Stimulated activated CD4-positive, alpha-beta T cell treated with anti-CD3 and anti-CD28 coated beads, Interleukin-12 subunit alpha, Interleukin-12 subunit beta, amount 100 ng/mL, for 24 hours (primary cell): ENCODE results near the gene ASB11.

Source experiments
- DNase-seq, 2 experiments: peaks; one replicate each; pipeline ENCODE4 v3.0.0-alpha.2; 2020; ENCODE audit warnings: low read depth in 2 of 2

The ASB11 gene

DNA sequence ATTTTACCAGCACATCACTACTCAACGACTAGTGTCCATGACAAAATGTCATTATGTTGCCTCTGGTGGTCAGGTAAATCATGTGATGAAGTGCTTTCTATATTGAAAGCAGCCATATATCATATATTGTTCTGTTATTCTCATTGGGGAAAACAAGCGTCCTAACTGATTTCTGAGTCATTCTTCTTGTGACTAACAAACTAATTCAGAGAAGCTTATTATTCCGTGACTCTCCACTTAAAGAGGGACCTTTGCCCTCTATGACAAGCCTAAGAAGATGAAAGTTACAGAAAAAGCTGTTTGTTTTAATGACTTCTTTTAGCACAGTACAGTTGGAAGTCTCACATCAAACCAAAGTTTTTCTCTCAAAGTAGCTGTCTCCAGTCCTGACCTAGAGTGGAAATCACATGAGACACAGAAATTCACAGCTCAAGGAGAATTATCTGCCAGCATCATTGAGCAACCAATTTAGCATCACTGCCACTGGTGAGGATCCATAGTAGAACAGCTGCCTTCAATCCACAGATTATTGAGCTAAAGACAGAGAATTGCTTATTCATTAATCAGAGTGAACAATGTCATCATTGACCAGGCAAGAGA, 81.9 kb downstream of the ASB11 start:
- DNase-seq, result no peak
